Psoas muscle (tissue), 8 donors: ENCODE measurements around the gene PEX11G. TPM values are rescaled to one million over a fixed set of nuclear protein-coding genes. Genes with fewer than 3 reads are reported as not detected.
A peak's percentile ranks its signal among the peaks of the same experiment; 100 is the strongest.

Source experiments
- ATAC-seq, 4 donors: fragments of 200-7000 bp; cut with Tn5 transposase; one replicate each; pipeline ENCODE4 v1.9.1; 2020; ENCODE audit warnings: moderate library complexity in 3 of 4, mild to moderate bottlenecking in 2 of 4
- DNase-seq, 2 donors: peaks; one replicate each; pipeline ENCODE4 v3.0.0-alpha.2; 2020
- H3K27ac ChIP-seq: fragments of 200-600 bp; one replicate; pipeline ENCODE4 v1.8.0; 2022
- H3K27me3 ChIP-seq, 3 donors: fragments of 200-600 bp in 1 of 3; one replicate each; pipeline versions ENCODE4 v1.6.1 to v1.8.0; 2013 to 2022; ENCODE audit warnings: low read length in 2 of 3, mild to moderate bottlenecking in 2 of 3, moderate library complexity in 1 of 3; ENCODE audit not compliant: insufficient read depth in 3 of 3
- H3K36me3 ChIP-seq, 2 donors: fragments of 200-600 bp in 1 of 2; one replicate each; pipeline versions ENCODE4 v1.6.1 to v1.8.0; 2013 to 2022; ENCODE audit warnings: low read depth in 1 of 2, mild to moderate bottlenecking in 1 of 2, moderate library complexity in 1 of 2; ENCODE audit not compliant: insufficient read depth in 1 of 2
- H3K4me1 ChIP-seq: fragments of 200-600 bp; one replicate; pipeline ENCODE4 v1.8.0; 2022
- H3K4me3 ChIP-seq: fragments of 200-600 bp; one replicate; pipeline ENCODE4 v1.8.0; 2022; ENCODE audit warnings: mild to moderate bottlenecking
- H3K9me3 ChIP-seq: fragments of 200-600 bp; one replicate; pipeline ENCODE4 v1.8.0; 2022
- WGBS, 3 donors: extraction: QIAGEN DNeasy Blood & Tissue Kit; methylation state at CpG; one replicate each; pipeline versions ENCODE4 v1.1.6 to v1.1.7; 2013; 5-methylcytosine and 5-hydroxymethylcytosine counted together
- intact Hi-C, 2 donors: fragments of 100-400 bp; cut with DNase I; formaldehyde crosslinking; loops; one replicate each; pipeline versions ENCODE4 v1.11.0 to v1.14.2; 2022
- polyA plus RNA-seq, 3 donors: library from polyadenylated mRNA; stranded (reverse); fragments of 200-250 nt; gene quantifications; one replicate each; pipeline ENCODE4 v1.2.3, GENCODE V29; 2013
- total RNA-seq, 4 donors: library from RNA; stranded (reverse); fragmentation: NEBNext Ultra II Directional in 2 of 4; extraction: Animal tissue kit (Norgen Biotek cat#: 25700) in 2 of 4; gene quantifications; one replicate each; pipeline versions ENCODE4 v1.2.1 to v1.2.4, GENCODE V29; 2021 to 2023
- TF ChIP-seq, protein P1 (sequence below): fragments of 200-600 bp; IDR thresholded peaks from one replicate; pipeline ENCODE4 v1.8.0; 2022; ENCODE audit warnings: antibody characterized with exemption
- donor health status: healthy with polysubstance abuse.
- donor health status: DM: no; HTN: no; CAD: no; lungs with moderate emphysema.
- donor health status: Bipolar disorder and iron deficiency.
- donor health status: healthy.
- donor health status: DM: yes; HTN: yes; CAD: no.
- donor health status: DM: no; HTN: no; CAD: no.
- donor health status: DM: no; HTN: no; CAD: no.
- donor health status: DM: yes; HTN: yes; CAD: no.

Gene PEX11G
- total and polyA plus RNA-seq, 7 donors = 1.0 to 1.4 (median 1.1) TPM

DNA sequence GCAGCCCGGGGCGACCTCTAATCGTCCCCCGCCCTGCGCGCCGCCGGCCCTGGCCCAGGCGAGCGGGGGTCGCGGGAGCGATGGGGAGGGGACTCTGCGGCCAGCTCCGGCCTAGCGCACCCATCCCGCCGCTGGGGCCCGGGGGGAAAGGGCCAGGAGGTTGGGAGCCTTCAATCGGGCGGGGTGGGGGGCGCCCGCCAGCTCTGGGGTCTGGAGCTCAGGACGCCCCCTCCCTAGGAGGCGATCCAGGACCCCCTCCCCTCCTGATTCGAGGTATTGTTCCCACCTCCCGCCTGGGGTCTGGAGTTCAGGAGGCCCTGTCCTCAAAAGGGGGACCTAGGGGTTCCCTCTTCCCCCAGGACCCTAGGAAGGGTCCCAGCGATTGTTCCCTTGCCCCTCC lies 27.5 kb upstream of the PEX11G start:
- Histone ChIP-seq H3K4me1 (peaks cover 9% of the 10 kb centered on the region), H3K4me3 (peak overlapping the region; percentile 88), H3K9me3 (no peaks in the 10 kb centered on the region), H3K36me3 (peaks cover 0 to 12% of the 10 kb centered on the region in 2 donors), H3K27me3 (no peaks in the 10 kb centered on the region), H3K27ac (peak overlapping the region; percentile 81)
- DNase-seq (no peak), ATAC-seq (peak in 1 of 4 donors; percentile 46)
- TF ChIP-seq, protein P1, sequence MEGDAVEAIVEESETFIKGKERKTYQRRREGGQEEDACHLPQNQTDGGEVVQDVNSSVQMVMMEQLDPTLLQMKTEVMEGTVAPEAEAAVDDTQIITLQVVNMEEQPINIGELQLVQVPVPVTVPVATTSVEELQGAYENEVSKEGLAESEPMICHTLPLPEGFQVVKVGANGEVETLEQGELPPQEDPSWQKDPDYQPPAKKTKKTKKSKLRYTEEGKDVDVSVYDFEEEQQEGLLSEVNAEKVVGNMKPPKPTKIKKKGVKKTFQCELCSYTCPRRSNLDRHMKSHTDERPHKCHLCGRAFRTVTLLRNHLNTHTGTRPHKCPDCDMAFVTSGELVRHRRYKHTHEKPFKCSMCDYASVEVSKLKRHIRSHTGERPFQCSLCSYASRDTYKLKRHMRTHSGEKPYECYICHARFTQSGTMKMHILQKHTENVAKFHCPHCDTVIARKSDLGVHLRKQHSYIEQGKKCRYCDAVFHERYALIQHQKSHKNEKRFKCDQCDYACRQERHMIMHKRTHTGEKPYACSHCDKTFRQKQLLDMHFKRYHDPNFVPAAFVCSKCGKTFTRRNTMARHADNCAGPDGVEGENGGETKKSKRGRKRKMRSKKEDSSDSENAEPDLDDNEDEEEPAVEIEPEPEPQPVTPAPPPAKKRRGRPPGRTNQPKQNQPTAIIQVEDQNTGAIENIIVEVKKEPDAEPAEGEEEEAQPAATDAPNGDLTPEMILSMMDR = no peak
- WGBS, 3 donors = 0 to 2% (median 1%) methylated on average over 10 to 28 of the region's 28 CpGs
- intact Hi-C loops = no loop called here

DNA sequence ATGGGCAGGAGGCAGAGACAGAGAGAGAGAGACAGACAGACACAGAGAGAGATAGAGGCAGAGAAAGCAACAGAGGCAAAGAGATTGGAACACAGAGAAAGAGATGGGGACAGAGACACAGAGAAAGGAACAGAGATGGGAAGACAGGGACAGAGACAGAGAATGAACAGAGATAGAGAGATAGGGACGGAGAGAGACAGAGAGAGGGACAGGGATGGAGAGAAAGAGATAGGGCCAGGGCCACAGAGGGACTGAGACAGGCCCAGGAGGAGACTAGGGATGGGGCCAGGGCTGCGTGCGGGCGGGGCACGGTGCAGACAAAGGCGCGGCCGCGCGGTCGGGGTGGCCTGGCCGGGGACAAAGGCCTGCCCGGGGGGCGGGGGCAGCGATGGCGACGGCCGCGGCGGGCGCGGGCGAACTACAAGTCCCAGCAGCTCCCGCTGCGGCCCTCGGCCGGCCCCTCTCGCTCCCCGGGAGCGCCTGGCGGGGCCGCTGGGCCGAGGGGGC lies 26.9 kb upstream of the PEX11G start, which contains the start of gene ZNF358:
Gene ZNF358 (plus strand): TSS at position 459 of the 507 bp plus-strand sequence. CDS start 3,140 bp downstream, outside the sequence.
- DNase-seq (peak; percentile 81 to 88), ATAC-seq (peak; percentile 86 to 95 (median 90))
- peak within 1 kb of the TSS; percentile 88 for H3K4me3 ChIP-seq
- peak within 1 kb of the TSS; percentile 81 for H3K27ac ChIP-seq
- H3K9me3 ChIP-seq = no peaks in the 10 kb centered on the region
- intact Hi-C loops = no loop called here
- WGBS, 3 donors = 1% methylated on average over 12 to 33 of the region's 33 CpGs
- no peaks in the 10 kb centered on the region for H3K27me3 ChIP-seq
- H3K4me1 ChIP-seq = peaks cover 7% of the 10 kb centered on the region
- TF ChIP-seq, protein P1 = no peak
- H3K36me3 ChIP-seq = peaks cover 0 to 12% of the 10 kb centered on the region in 2 donors

DNA sequence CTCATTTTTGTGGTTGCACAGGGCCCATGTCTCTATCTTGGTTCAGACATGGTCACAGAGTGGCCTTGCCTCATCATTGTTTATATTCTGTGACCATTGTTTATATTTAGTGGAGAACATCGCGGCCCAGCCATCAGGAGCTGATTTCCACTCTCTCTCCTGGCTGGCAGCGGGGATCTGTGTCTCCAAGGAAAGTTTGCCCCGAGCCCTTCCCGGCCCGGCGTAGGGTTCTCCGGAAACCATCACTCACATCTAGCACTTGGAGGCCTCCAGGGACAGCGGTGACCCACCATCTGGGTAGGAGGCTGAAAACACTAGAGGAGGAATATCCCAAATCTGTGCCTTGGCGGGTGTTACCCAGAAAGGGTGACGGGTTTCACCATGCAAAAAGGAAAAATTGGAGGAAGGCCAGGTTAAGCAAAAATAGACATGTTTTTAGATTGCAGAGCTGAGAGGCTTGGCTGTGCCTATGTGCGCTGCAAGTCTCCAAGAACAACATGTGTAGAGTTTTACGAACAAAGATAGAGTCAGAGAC lies 26.3 kb upstream of the PEX11G start:
- TF ChIP-seq, protein P1 = no peak
- peaks cover 0 to 11% of the 10 kb centered on the region in 2 donors for H3K36me3 ChIP-seq
- H3K27ac ChIP-seq = peak overlapping the region; percentile 66
- no peaks in the 10 kb centered on the region for H3K9me3 ChIP-seq
- no peak for DNase-seq
- H3K27me3 ChIP-seq = no peaks in the 10 kb centered on the region
- intact Hi-C loops = no loop called here
- H3K4me1 ChIP-seq = peaks cover 7% of the 10 kb centered on the region
- H3K4me3 ChIP-seq = peak overlapping the region; percentile 63
- WGBS, 3 donors = 70 to 80% (median 72%) methylated on average over 13 of the region's 13 CpGs
- peak in 1 of 4 donors; percentile 11 for ATAC-seq

DNA sequence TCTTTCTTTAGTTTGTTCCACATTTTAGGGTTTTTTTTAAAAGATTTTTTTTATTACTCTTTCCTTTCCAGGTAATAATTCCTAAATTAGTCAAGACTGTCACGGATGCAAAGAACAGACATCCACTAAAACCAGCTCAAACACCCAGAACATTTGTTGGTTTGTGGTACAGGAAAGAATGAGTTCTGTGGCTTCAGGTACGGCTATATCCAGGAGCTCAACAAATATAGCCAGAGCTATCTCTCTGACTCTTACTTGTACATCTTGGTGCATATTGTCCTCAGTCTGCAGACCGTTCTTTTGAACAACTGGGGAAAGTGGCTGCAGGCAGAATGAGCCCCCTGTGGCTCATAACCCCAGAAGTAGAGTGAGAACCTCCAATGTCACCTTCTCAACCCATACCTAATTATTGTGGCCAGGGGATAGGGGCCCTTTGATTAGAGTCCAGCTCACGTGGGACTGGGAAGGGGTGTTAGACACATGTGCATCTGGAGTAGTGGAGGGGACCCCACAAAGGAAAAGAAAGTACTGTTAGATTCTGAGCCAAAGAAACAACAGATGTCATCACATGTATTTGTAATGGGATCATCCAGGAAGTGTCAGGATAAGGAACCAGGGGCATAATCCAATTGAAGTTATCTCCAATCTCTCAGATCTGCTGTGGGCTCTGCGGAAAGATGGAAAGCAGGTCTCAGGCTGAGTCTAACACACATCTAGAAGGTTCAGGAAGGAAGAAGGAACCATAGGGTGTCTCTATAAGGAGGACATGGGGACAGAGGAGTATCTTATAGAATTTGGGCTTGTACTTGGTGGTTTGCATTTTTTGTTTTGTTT lies 25.2 kb upstream of the PEX11G start:
- 80 to 88% (median 82%) methylated on average over 5 of the region's 5 CpGs for WGBS, 3 donors
- DNase-seq (no peak), ATAC-seq (no peak)
- no peaks in the 10 kb centered on the region for H3K27me3 ChIP-seq
- intact Hi-C loops = no loop called here
- H3K36me3 ChIP-seq = no peaks in the 10 kb centered on the region
- H3K27ac ChIP-seq = no peak overlapping the region
- H3K4me3 ChIP-seq = no peak overlapping the region
- TF ChIP-seq, protein P1 = no peak
- H3K4me1 ChIP-seq = peaks cover 7% of the 10 kb centered on the region
- H3K9me3 ChIP-seq = no peaks in the 10 kb centered on the region
